HL-60/S4 (cell line): ENCODE data around the gene RBM17.
"Not testable (repeated sequence)": the region's sequence is repeated elsewhere in the genome, so short reads cannot be mapped to it uniquely, and the experiment has no call there.

Source experiments
- in situ Hi-C: fragments of 300-500 bp; cut with MboI; formaldehyde crosslinking; loops from 2 replicates; pipeline ENCODE4 v1.14.3; 2022; ENCODE audit warnings: low sequenced_read_pairs

RBM17 gene, protein sequence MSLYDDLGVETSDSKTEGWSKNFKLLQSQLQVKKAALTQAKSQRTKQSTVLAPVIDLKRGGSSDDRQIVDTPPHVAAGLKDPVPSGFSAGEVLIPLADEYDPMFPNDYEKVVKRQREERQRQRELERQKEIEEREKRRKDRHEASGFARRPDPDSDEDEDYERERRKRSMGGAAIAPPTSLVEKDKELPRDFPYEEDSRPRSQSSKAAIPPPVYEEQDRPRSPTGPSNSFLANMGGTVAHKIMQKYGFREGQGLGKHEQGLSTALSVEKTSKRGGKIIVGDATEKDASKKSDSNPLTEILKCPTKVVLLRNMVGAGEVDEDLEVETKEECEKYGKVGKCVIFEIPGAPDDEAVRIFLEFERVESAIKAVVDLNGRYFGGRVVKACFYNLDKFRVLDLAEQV

DNA sequence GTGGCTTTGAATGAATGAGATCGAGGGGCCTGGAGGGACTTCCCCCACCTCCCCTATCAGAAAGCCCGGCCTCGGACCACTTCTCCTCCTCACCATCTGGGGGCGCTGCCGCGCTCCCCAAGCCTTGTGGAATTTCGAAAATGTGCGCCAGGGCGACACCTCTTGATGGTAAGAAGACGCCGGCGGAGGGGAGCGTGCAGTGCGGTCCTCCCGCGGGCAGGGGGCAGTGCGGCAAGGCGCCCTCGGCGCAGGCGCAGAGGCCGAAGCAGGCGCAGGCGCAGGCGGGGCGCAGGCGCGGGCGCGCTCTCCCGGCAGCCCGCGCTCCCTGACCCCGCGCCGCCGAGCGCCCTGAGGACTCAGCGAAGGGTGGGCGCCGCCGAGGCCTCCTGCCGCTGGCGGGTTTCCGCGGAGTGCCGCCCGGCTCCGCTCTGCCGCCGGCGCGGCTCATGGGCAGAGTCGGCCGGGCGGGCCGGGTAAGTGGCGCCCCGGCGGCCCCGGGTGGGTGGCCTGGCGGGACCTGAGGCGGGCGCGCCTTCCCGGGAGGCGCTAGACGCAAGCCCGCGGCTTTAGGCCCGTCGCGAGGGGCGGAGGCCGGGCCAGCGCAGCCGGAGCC, at the start of gene RBM17:
RBM17 (plus strand) TSS at position 314 of the 613 bp plus-strand sequence. CDS start 8,032 bp downstream, outside the sequence.
- in situ Hi-C loops = no loop called here

DNA sequence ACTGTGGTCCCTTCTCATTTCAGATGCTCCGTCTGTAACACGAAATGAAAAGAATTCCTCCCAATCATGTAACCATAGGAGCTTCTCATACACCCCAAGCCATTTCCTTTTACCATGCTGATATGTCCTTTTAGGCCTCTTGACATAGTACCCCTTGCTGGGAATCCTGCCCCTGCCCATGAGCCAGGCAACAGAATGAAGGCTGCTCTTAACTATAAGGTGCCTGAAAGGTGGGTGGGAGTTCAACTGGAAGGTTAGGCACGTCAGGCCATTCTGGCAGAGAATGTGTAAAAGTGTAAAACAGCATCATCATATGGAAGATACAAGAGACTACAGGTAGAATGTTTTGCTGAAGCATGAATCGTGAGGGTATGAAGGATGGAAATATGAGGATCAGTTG, 49.1 kb upstream of the RBM17 start:
- in situ Hi-C loops = no loop called here

DNA sequence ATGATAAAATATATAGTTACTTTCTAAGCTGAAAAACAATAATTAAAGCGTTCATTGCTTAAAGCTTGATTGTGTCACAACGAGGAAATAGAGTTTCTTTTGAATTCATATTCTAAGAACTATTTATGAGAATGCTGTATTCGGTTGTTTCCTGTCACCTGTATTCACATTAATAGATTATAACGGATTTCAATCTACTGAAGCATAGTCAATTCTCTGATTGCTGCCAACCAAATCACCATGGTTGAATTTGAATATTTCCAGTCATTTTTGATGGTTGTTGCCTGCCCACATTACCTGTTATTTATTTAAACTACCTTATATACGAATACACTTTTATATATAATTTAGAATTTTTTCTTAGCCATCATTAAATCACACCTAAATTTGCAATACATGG, 48.6 kb upstream of the RBM17 start:
- in situ Hi-C loops = no loop called here

DNA sequence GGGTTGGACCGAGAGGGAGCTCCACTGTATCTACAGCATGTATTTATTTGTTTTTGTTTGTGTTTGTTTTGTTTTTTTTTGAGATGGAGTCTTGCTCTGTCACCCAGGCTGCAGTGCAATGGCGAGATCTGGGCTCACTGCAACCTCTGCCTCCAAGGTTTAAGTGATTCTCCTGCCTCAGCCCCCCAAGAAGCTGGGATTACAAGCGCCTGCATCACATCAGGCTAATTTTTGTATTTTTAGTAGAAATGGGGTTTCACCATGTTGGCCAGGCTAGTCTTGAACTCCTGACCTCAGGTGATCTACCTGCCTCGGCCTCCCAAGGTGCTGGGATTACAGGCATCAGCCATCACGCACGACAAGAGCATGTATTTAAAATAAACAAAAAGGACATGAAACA, 45.5 kb upstream of the RBM17 start:
- in situ Hi-C loops = not testable (repeated sequence)

DNA sequence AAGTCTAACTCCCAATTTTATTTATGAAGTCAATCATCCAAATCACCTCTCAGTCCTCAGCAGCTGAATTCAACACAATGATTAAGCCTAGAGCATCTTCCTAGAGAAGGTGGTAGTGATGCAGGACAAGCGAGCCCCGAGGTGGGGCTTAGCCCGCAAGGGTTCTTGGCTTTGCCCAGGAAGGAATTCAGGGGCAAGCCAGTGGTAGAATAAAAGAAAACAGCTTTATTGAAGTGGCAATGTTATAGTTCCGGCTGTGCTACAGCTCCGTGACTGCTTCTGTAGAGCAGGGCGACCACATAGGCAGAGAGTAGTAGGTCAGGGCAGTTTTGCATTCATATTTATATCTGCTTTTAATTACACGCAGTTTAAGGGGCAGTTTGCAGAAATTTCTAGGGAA, 44.8 kb upstream of the RBM17 start:
- in situ Hi-C loops = no loop called here

DNA sequence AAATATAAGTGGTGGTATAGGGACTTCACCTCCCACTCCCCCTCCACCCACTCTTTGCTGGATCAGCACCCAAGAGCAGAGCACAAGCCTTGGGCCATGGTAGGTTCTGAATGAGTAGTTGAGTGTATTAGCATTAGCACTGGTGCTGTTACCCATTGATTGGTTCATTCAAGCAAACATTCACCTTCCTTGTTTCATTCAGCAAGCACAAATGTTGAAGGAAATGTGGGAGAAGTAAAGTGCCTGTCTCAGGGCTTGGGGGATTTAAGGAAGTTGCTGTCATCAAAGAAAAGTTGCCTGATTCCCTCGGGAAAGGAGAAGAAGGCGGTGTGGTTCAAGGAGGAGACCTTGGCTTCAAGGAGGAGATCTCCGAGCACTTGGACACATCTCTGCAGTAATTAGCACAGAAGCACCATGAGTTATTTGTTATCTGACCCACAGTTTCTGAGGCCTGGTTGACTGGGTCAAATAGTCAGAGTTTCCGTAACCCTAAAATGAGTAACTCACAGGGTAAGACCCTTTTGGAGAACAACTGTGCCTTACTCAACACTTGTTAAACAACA, 44.0 kb upstream of the RBM17 start:
- in situ Hi-C loops = no loop called here

DNA sequence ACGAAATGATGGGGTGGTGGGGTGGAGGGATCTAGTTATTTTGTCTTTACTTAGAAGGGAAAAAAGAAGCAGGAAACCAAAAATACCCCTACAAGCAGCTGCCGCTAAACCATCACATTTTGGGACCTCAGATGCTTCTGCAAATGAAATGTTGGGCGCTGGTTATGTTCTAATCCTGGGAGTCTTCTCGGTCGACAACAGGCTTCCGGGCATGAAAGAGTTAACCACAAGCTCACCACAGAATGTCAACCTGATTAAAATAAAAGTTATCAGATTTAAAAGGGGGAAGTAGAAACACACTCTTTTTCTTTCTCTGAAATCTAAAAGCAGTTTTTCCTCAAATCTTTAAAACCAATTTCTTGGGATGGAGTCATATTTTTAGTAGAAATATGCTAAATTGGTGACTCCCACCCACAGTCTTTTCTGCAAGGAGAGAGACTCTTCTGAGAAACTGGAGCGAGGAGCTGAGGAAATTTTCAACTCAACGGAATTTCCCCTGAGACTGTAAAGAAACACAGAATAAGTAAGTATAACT, 43.5 kb upstream of the RBM17 start:
- in situ Hi-C loops = no loop called here

DNA sequence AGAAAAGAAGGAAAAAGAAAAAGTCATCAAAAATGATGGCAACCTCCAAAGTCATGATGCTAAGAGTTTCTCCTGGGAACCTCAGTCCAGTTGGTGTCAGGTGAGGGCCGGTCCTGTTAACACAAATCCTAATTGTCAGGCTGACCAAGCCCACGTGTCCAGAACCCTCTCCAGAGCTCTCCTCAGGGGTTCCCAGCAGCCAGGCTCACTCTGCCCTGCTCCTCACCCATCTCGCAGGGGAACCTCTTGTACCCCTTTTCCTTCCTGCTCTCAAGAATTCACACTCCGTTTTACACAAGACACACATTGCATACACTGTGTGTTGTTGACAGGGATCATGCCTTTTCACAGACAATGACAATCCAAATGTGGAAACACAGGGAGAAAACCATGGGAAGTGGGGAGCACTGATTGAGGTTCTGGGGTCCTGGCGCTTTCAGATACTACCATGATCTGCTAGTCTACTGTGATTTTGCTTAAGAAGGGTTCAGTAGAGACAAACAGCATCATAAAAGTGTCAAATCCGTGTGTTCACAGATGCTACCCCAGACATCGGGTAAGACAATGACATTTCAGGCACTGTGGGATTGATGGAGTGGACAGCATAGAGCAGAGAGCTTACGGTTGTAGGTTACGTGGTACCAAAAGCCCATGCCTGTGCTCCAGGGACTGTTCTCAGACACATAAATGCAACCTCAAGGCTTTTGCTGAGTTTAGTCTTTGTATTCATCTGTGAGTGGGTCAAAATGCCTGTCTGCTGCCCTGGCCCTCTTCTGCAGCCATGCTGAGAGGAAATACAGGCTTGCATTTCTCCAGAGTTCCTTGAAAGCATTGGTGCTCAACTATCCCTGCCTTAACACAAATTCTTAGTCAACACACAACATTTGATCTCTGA, 42.7 kb upstream of the RBM17 start:
- in situ Hi-C loops = no loop called here

DNA sequence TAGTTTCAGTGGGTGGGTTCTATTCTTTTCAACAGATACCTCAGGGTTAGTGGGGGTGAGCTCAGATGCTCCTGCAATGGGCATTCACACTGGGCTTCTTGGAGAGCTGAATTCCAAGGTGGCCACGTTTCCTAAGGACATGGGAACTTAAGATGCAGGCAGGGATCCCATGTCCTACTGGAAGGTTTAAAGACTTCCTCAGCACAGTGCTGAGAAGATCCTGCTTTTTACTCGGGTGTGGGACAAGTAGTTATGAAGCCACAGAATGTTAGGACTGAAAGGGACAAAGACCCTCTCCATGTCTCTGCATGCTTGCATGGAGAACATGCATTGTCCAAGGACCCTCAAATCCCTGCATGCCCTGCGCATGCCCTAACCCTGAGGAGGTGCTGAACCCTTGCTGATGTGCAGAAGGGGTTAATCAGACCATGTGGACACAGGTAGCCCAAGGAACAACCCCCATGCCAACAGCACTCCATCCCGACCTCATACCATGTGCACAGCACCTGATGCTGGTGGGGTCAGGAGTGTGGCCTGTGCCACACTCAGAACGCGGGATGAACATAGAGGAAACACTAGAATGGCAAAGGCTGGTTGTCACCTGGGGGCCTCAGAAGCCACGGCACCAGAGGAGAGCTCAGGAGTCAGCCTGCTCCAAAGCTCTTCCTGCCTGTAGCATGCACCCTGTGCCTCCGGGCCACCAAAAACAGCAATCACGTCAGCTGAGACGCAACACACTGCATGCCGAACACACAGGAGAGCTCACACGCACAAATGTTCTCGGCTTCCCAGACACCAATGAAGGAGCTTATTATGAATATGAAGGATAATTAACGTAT, 41.8 kb upstream of the RBM17 start:
- in situ Hi-C loops = no loop called here

DNA sequence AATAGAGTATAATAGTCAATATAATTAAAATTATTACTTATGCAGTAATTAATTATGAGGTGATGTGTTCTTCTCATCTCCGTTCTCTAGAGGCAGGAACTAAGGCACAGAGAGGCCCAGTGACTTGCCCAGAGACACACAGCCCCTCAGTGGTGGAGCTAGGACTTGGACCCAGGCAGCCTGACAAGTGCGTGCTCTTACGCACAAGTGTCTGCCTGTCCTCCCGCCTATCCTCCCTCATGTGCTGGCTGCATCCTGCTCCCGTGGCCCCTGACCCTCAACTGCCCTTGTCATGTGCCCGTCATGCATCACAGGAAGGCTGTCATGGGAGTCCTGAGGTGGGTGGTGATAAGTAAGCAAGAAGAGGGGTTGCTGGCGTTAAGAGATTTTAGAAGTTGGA, 41.0 kb upstream of the RBM17 start:
- in situ Hi-C loops = no loop called here

DNA sequence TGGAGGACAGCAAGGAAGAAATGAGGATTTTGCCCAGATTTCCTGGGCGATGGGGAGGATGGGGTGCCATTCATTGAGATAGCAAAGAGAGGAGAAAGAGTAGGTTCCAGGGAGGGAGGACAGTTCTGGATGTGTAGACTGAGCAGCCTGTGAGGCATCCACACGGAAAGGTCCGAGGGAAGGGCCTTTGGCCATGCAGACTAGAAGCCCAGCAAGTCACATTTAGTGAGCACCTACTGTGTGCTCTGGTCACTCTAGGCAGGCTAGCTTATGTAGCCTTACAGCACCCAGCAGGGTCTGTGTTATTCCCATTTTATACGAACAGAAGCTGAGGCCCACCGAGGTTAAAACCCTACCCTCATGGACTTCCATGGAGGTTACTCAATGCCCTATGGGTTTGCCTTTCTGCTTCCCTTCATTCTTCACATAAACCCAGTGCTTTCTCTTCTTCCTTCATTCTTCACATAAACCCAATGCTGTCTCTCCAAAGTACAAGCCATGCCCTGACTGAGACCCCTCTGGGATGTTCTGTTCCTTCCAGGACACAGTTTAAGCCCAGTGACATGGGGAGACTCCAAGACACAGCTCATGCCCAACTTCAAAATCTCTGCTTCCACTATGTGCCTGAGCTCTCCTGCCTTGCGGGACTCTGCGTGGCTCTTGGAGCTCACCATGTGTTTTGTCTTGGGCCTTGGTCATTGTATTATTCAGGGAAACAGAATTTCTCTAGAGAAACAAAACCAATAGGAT, 40.4 kb upstream of the RBM17 start:
- in situ Hi-C loops = no loop called here

DNA sequence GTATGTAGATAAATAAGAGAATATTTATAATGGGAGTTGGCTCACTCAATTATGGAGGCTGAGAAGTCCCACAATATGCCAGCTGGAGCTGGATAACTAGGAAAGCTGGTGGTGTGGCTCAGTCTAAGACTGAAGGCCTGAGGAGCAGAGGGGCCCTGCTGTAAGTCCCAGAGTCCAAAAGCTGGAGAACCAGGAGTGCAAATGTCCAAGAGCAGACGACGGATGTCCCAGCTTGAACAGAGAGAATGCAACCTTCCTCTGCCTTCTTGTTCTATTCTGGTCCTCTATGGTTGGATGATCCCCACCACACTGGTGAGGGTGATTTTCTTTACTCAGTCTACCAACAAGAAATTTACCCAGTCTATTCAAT, 39.8 kb upstream of the RBM17 start:
- in situ Hi-C loops = no loop called here

DNA sequence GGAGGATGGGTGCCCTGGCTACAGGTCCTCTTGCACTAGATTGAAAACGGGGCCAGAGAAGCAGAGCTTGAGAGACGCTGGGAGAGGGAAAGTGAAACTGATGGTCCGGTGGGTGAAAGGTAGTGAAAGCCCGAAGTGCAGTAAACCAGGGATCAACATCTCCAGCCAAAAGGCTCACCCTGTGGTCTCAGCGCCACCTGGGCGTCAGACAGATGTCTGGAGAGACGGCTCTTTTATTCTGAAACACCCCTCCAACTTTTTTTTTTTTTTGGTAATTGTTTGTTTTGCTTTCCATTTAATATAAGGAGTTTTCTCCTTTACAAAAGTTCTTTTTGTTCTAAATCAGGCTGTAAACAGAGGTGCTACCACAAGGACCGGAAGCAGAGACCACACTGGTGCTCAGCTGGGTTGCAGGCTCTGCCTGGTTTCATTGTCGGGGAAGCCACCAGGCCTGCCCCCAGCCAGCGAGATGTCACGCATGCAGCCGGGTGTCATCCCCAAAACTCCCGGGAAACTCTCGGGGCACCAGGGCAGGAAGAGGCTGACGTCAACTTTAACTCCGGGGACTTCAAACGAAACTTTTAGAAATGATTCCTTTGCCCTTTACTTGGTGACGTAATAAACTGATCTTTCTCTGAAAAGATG, 37.9 kb upstream of the RBM17 start:
- in situ Hi-C loops = no loop called here

DNA sequence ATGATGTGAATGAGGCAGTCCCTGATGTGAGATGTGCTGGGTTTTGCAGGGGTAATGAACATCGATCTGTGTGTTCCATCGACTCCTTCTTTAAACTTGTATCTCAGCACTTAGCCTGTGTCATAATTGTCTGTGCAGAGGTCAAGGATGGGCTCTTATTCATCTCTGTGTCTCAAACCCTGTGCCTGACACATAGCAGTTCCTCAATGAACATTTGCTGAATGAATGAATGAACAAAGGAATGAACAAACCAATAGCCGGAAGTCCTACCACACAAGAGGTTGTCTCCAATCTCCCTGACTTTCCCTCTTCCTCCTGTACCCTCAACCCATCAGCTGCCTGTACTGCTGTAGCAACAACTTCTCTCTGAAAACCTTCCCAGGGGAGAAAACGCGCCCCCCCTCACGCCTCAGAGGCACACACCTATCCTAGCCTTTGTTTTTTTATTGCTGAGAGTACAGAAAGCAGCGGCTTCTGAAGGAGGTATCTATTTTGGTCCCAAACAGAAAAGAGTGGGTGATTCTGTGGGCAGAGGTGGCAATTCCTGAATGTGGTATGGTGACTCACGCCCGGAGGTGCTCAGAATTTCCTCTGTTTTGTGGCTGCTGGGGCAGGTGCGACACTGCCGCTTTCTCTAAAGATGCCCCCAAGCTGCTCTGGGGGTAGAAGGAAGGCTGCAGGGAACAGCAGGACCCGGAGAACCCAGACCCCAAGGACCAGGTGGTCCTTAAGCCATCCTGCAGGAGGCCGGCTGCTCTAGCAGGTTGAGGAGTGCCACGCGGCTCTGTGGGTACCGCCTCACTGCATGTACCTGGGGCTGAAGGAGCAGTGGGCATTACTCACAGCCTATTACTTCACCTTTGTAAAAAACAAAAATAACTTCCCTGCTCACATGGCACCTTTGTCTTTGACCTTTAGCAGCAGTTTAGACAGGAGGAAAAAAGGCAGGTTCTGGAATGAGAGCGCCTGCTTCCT, 36.3 kb upstream of the RBM17 start:
- in situ Hi-C loops = no loop called here

DNA sequence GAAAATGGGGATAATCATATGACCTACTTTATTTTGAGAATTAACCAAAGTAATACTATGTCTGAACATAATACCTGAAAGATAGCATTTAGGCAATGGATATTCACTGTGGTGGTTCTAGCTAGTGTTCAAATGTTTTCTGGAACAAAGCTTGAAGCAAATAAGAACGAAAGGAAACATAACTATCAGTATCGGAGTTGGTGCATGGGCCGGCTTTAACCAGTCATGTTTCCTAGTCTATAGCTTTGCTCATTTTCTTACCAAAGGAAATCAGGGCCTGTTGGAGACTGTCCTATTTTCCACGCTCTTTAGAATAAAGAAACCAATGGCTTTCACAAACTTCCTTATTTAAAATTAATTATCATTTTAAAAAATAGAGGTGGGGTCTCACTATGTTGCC, 35.5 kb upstream of the RBM17 start:
- in situ Hi-C loops = no loop called here

DNA sequence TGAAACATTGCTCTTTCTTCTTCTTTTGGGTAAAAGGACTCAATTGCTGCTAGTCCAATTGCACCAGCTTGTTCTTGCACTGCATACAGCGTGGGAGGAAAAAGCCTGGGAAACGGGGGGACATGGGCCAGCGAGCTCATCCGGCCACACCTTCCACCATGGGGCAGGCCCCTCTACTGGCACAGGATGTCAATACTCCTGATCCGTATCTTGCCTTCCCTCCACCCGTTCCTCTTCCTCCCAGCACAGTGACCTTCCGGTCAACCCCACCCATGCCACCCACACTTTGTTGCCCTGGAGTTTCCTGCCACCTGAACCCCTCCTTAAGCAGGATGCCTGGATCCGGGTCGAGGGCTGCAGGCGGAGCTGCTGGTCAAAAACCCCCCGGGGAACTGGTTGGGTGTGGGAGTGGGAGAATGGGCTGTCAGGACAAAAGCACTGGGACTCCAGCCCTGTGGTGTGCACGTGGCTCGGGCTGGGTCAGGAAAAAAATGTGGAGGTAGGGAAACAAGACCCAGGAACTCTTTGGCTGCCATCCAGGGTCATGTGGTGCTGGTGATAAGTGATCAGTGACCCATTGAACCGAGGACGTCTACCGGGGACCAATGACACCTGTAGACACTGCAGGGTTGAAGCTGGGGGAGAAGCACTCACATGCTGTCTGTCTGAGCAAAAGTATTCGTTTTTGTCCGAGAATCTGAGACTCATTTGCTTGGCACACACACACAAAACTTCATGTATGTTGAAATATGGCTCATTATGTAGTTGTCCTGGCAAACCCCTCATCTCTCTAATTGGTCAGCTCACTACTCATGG, 34.8 kb upstream of the RBM17 start:
- in situ Hi-C loops = no loop called here

DNA sequence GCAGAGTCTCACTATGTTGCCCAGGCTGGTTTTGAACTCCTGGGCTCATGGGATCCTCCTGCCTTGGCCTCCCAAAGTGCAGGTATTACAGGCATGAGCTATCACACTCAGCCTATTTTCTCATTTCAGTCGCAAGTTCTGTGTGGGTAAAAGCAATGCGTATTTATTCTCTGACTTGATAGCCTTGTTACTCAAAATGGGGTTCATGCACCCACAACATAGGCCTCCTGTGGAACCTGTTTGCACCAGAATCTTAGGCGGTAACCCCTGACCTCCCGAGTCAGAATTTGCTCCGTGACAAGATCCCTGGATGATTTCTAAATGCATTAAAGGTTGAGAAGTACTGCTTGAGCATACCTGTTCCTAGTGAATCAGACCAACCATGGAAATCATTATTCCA, 34.0 kb upstream of the RBM17 start:
- in situ Hi-C loops = no loop called here
